Measurements from ENCODE around the gene C1QC.

The C1QC gene

GRCh38 chr1:22643381-22643780 lies at the start of gene C1QC:
Gene C1QC, plus strand, starts transcription at chr1:22643633. Its CDS starts 391 bp downstream, at chr1:22644024.
- H3K36me3 Mint-ChIP-seq = no peaks in the 10 kb centered on the region

GRCh38 chr1:22594396-22594795 lies 49.0 kb upstream of the C1QC start:
- Mint-ChIP-seq H3K9me3 (no peaks in the 10 kb centered on the region), H3K27ac (no peak overlapping the region), H3K27me3 (peaks cover 16% of the 10 kb centered on the region), H3K4me3 (no peak overlapping the region), H3K36me3 (no peaks in the 10 kb centered on the region), H3K4me1 (no peaks in the 10 kb centered on the region)

More at GRCh38 chr1:22643381-22643780, at the start of gene C1QC:
- no peak within 1 kb of the TSS for H3K4me3 Mint-ChIP-seq
- H3K27ac Mint-ChIP-seq = no peak within 1 kb of the TSS
- peaks cover 9% of the 10 kb centered on the region for H3K27me3 Mint-ChIP-seq
- H3K9me3 Mint-ChIP-seq = no peaks in the 10 kb centered on the region
- no peaks in the 10 kb centered on the region for H3K4me1 Mint-ChIP-seq

- H3K27ac Mint-ChIP-seq = no peak overlapping the region
- H3K36me3 Mint-ChIP-seq = no peaks in the 10 kb centered on the region
- no peaks in the 10 kb centered on the region for H3K4me1 Mint-ChIP-seq
- no peaks in the 10 kb centered on the region for H3K9me3 Mint-ChIP-seq
- H3K27me3 Mint-ChIP-seq = peaks cover 16% of the 10 kb centered on the region
- H3K4me3 Mint-ChIP-seq = no peak overlapping the region
Measured at GRCh38 chr1:22595108-22595507, 48.3 kb upstream of the C1QC start.

- Mint-ChIP-seq H3K4me3 (no peak overlapping the region), H3K36me3 (no peaks in the 10 kb centered on the region), H3K4me1 (no peaks in the 10 kb centered on the region), H3K9me3 (no peaks in the 10 kb centered on the region), H3K27me3 (peaks cover 10% of the 10 kb centered on the region), H3K27ac (no peak overlapping the region)
Measured at GRCh38 chr1:22597301-22597965, 46.0 kb upstream of the C1QC start.

GRCh38 chr1:22597996-22598395 lies 45.4 kb upstream of the C1QC start:
- no peak overlapping the region for H3K4me3 Mint-ChIP-seq
- H3K9me3 Mint-ChIP-seq = no peaks in the 10 kb centered on the region
- no peaks in the 10 kb centered on the region for H3K4me1 Mint-ChIP-seq
- peaks cover 10% of the 10 kb centered on the region for H3K27me3 Mint-ChIP-seq
- H3K36me3 Mint-ChIP-seq = no peaks in the 10 kb centered on the region
- H3K27ac Mint-ChIP-seq = no peak overlapping the region

- peaks cover 12% of the 10 kb centered on the region for H3K27me3 Mint-ChIP-seq
- H3K9me3 Mint-ChIP-seq = no peaks in the 10 kb centered on the region
- no peak overlapping the region for H3K27ac Mint-ChIP-seq
- H3K4me3 Mint-ChIP-seq = no peak overlapping the region
- H3K36me3 Mint-ChIP-seq = no peaks in the 10 kb centered on the region
- no peaks in the 10 kb centered on the region for H3K4me1 Mint-ChIP-seq
Measured at GRCh38 chr1:22598736-22599135, 44.7 kb upstream of the C1QC start.

- Mint-ChIP-seq H3K4me3 (no peak overlapping the region), H3K27me3 (peaks cover 14% of the 10 kb centered on the region), H3K4me1 (no peaks in the 10 kb centered on the region), H3K27ac (no peak overlapping the region), H3K9me3 (no peaks in the 10 kb centered on the region), H3K36me3 (no peaks in the 10 kb centered on the region)
Measured at GRCh38 chr1:22600071-22600816, 43.2 kb upstream of the C1QC start.

- peaks cover 13% of the 10 kb centered on the region for H3K27me3 Mint-ChIP-seq
- H3K27ac Mint-ChIP-seq = no peak overlapping the region
- no peaks in the 10 kb centered on the region for H3K9me3 Mint-ChIP-seq
- no peaks in the 10 kb centered on the region for H3K36me3 Mint-ChIP-seq
- H3K4me1 Mint-ChIP-seq = no peaks in the 10 kb centered on the region
- no peak overlapping the region for H3K4me3 Mint-ChIP-seq
Measured at GRCh38 chr1:22600817-22601605, 42.4 kb upstream of the C1QC start.

- no peak overlapping the region for H3K4me3 Mint-ChIP-seq
- peaks cover 14% of the 10 kb centered on the region for H3K27me3 Mint-ChIP-seq
- H3K9me3 Mint-ChIP-seq = no peaks in the 10 kb centered on the region
- H3K4me1 Mint-ChIP-seq = no peaks in the 10 kb centered on the region
- H3K27ac Mint-ChIP-seq = no peak overlapping the region
- no peaks in the 10 kb centered on the region for H3K36me3 Mint-ChIP-seq
Measured at GRCh38 chr1:22601610-22602009, 41.8 kb upstream of the C1QC start.

- Mint-ChIP-seq H3K9me3 (no peaks in the 10 kb centered on the region), H3K4me3 (no peak overlapping the region), H3K27me3 (peaks cover 12% of the 10 kb centered on the region), H3K4me1 (no peaks in the 10 kb centered on the region), H3K27ac (no peak overlapping the region), H3K36me3 (no peaks in the 10 kb centered on the region)
Measured at GRCh38 chr1:22602060-22602740, 41.2 kb upstream of the C1QC start.

- peaks cover 18% of the 10 kb centered on the region for H3K27me3 Mint-ChIP-seq
- no peak overlapping the region for H3K27ac Mint-ChIP-seq
- H3K9me3 Mint-ChIP-seq = no peaks in the 10 kb centered on the region
- H3K36me3 Mint-ChIP-seq = no peaks in the 10 kb centered on the region
- H3K4me1 Mint-ChIP-seq = no peaks in the 10 kb centered on the region
- H3K4me3 Mint-ChIP-seq = no peak overlapping the region
Measured at GRCh38 chr1:22606161-22606560, 37.3 kb upstream of the C1QC start.

GRCh38 chr1:22607154-22607553 lies 36.3 kb upstream of the C1QC start:
- Mint-ChIP-seq H3K9me3 (no peaks in the 10 kb centered on the region), H3K4me1 (no peaks in the 10 kb centered on the region), H3K27me3 (peaks cover 20% of the 10 kb centered on the region), H3K27ac (no peak overlapping the region), H3K4me3 (no peak overlapping the region), H3K36me3 (no peaks in the 10 kb centered on the region)

- no peaks in the 10 kb centered on the region for H3K9me3 Mint-ChIP-seq
- H3K36me3 Mint-ChIP-seq = no peaks in the 10 kb centered on the region
- no peak overlapping the region for H3K27ac Mint-ChIP-seq
- peaks cover 23% of the 10 kb centered on the region for H3K27me3 Mint-ChIP-seq
- H3K4me3 Mint-ChIP-seq = no peak overlapping the region
- no peaks in the 10 kb centered on the region for H3K4me1 Mint-ChIP-seq
Measured at GRCh38 chr1:22608361-22608760, 35.1 kb upstream of the C1QC start.

- no peak overlapping the region for H3K4me3 Mint-ChIP-seq
- no peaks in the 10 kb centered on the region for H3K36me3 Mint-ChIP-seq
- H3K9me3 Mint-ChIP-seq = no peaks in the 10 kb centered on the region
- peaks cover 21% of the 10 kb centered on the region for H3K27me3 Mint-ChIP-seq
- H3K27ac Mint-ChIP-seq = no peak overlapping the region
- H3K4me1 Mint-ChIP-seq = no peaks in the 10 kb centered on the region
Measured at GRCh38 chr1:22609291-22609690, 34.1 kb upstream of the C1QC start.

GRCh38 chr1:22611530-22611947 lies 31.9 kb upstream of the C1QC start:
- no peaks in the 10 kb centered on the region for H3K9me3 Mint-ChIP-seq
- peaks cover 18% of the 10 kb centered on the region for H3K27me3 Mint-ChIP-seq
- no peak overlapping the region for H3K27ac Mint-ChIP-seq
- no peak overlapping the region for H3K4me3 Mint-ChIP-seq
- H3K4me1 Mint-ChIP-seq = no peaks in the 10 kb centered on the region
- no peaks in the 10 kb centered on the region for H3K36me3 Mint-ChIP-seq
